ENCODE data around the gene C3orf80. TPM values are rescaled to one million over a fixed set of nuclear protein-coding genes. Genes with fewer than 3 reads are reported as not detected.

The C3orf80 gene
- total RNA-seq, 1 experiment from 2014 or later, result 0.33 TPM

- CTCF ChIA-PET, result no interaction called here
- POLR2A ChIA-PET (ENCODE audit: unreplicated experiment), result no interaction called here
- Histone ChIP-seq H4K20me1 (ENCODE audit: low read length) (no peaks in the 10 kb centered on the region), H3K4me3 (ENCODE audit: low read length) (no peak overlapping the region), H3K4me1 (ENCODE audit: insufficient read depth, low read length) (no peaks in the 10 kb centered on the region), H3K4me2 (ENCODE audit: low read length) (no peak overlapping the region), H3K27ac (ENCODE audit: low read length) (no peak overlapping the region), H3K36me3 (ENCODE audit: low read depth, low read length) (no peaks in the 10 kb centered on the region), H3F3A (ENCODE audit: low read length, unreplicated experiment) (no peaks in the 10 kb centered on the region), H3K9me2 (replicated peaks; ENCODE audit: low read length) (no peaks in the 10 kb centered on the region), H3K79me2 (ENCODE audit: low read length) (no peaks in the 10 kb centered on the region), H3K9me3 (ENCODE audit: low read length) (no peaks in the 10 kb centered on the region), H3K9ac (ENCODE audit: low read length) (no peak overlapping the region), H3K27me3 (ENCODE audit: low read length) (no peaks in the 10 kb centered on the region), H2AFZ (ENCODE audit: low read length) (no peak overlapping the region)
- no peak for ATAC-seq
- intact Hi-C loops (cut with micrococcal nuclease), result no loop called here
- no TSS peak for BruUV-seq (replicated peaks)
- peak; percentile 5 for DNase-seq
- TF ChIP-seq CTCF (conservative IDR thresholded peaks at IDR 0.05; ENCODE audit: low read depth, low read length), result no peak
- no peak for TF ChIP-seq EZH2phosphoT487 (IDR thresholded peaks at IDR 0.05; ENCODE audit: borderline replicate concordance, low read length)
- no peak for TF ChIP-seq EZH2 (IDR thresholded peaks at IDR 0.05; ENCODE audit: low read length, unreplicated experiment)
Measured at GRCh38 chr3:160265088-160265487, 39.9 kb downstream of the C3orf80 start.

Other genes with a start within 250 kb of the C3orf80 start
- 6.5 and 8.3 TPM in 2 replicates for gene IL12A, start 236.6 kb upstream of the C3orf80 start, total RNA-seq (2014; rRNA removed)
- gene IFT80, start 173.8 kb downstream of the C3orf80 start, total RNA-seq (2014; rRNA removed), result 9.1 and 9.3 TPM in 2 replicates
- gene SMC4, start 174.2 kb downstream of the C3orf80 start, total RNA-seq (2014; rRNA removed), result 129 and 183 TPM in 2 replicates
- 25.3 and 26.4 TPM in 2 replicates for gene TRIM59, start 224.4 kb downstream of the C3orf80 start, total RNA-seq (2014; rRNA removed)